H1 (cell line): ENCODE data around the gene VSIG10L2. TPM values are rescaled to one million over a fixed set of nuclear protein-coding genes. Genes with fewer than 3 reads are reported as not detected.

Experiments used
- CTCF ChIA-PET: fragments of 300-600 bp; sonication (Branson Sonifier 250); formaldehyde crosslinking; loops from one replicate; lab custom pipeline; 2021; ENCODE audit not compliant: partially characterized antibody; lab: Charles Lee
- POLR2A ChIA-PET: fragments of 300-600 bp; sonication (Branson Sonifier 250); formaldehyde crosslinking; loops from one replicate; lab custom pipeline; 2021; ENCODE audit warnings: inconsistent platforms; ENCODE audit not compliant: partially characterized antibody; lab: Charles Lee
- DNase-seq, 2 experiments: peaks; one replicate each; pipeline versions ENCODE4 v3.0.0 to v3.0.0-alpha.2; 2010 to 2022; ENCODE audit warnings: low spot score in 2 of 2, low read depth in 1 of 2, mixed read lengths in 1 of 2
- FAIRE-seq: peaks from 2 replicates; lab custom pipeline; 2011; peaks lifted over from hg19 to GRCh38; lab: Jason Lieb, UNC
- H2AFZ ChIP-seq: 2 replicates; pipeline ENCODE4 v1.8.1; 2012; ENCODE audit warnings: low read length, inconsistent platforms
- H2AK5ac ChIP-seq: 2 replicates; pipeline ENCODE4 v1.6.1; 2013; ENCODE audit warnings: low read depth, low read length
- H2BK120ac ChIP-seq: replicated peaks from 2 replicates; pipeline ENCODE3; 2013; ENCODE audit warnings: low read depth, low read length, inconsistent platforms
- H2BK12ac ChIP-seq: 2 replicates; pipeline ENCODE4 v1.6.1; 2013; ENCODE audit warnings: low read depth, low read length
- H2BK15ac ChIP-seq: 2 replicates; pipeline ENCODE4 v1.6.1; 2013; ENCODE audit warnings: low read length
- H2BK20ac ChIP-seq: 2 replicates; pipeline ENCODE4 v1.6.1; 2013; ENCODE audit warnings: low read length
- H2BK5ac ChIP-seq: 2 replicates; pipeline ENCODE4 v1.6.1; 2013; ENCODE audit warnings: low read depth, low read length
- H3K14ac ChIP-seq: 2 replicates; pipeline ENCODE4 v1.6.1; 2013; ENCODE audit warnings: inconsistent platforms; ENCODE audit not compliant: insufficient read length
- H3K18ac ChIP-seq: 2 replicates; pipeline ENCODE4 v1.6.1; 2013; ENCODE audit warnings: low read length; ENCODE audit errors: extremely low read depth
- H3K23ac ChIP-seq: 2 replicates; pipeline ENCODE4 v1.6.1; 2013; ENCODE audit warnings: inconsistent platforms; ENCODE audit not compliant: insufficient read length
- H3K23me2 ChIP-seq: 2 replicates; pipeline ENCODE4 v1.6.1; 2013; ENCODE audit warnings: low read depth, low read length
- H3K27ac ChIP-seq: 2 replicates; pipeline ENCODE4 v1.6.1; 2011; ENCODE audit warnings: low read depth, low read length, inconsistent platforms
- H3K27me3 ChIP-seq, 4 experiments: replicated peaks in 1 of 4; 1 replicate in 1 of 4; 2 replicates in 3 of 4; pipeline versions ENCODE4 v1.6.1 to v1.8.1; 2011 to 2013; ENCODE audit warnings: low read length in 3 of 4, mild to moderate bottlenecking in 3 of 4, inconsistent platforms in 2 of 4, mixed read lengths in 2 of 4, moderate library complexity in 1 of 4; ENCODE audit not compliant: control insufficient read depth in 3 of 4, insufficient read depth in 3 of 4; ENCODE audit errors: extremely low read depth in 1 of 4
- H3K36me3 ChIP-seq, 4 experiments: 2 replicates each; pipeline versions ENCODE4 v1.6.1 to v1.8.1; 2011 to 2013; ENCODE audit warnings: mild to moderate bottlenecking in 4 of 4, low read length in 3 of 4, moderate library complexity in 2 of 4, control low read depth in 1 of 4, inconsistent platforms in 1 of 4; ENCODE audit not compliant: insufficient read depth in 4 of 4, control insufficient read depth in 2 of 4
- H3K4ac ChIP-seq: replicated peaks from 2 replicates; pipeline ENCODE3; 2013; ENCODE audit warnings: low read length, low read depth, mixed read lengths, inconsistent platforms; ENCODE audit not compliant: insufficient read length
- H3K4me1 ChIP-seq, 4 experiments: replicated peaks in 1 of 4; 1 replicate in 1 of 4; 2 replicates in 3 of 4; pipeline versions ENCODE4 v1.6.1 to v1.8.1; 2011 to 2013; ENCODE audit warnings: low read length in 3 of 4, inconsistent platforms in 2 of 4, mixed read lengths in 1 of 4; ENCODE audit not compliant: insufficient read depth in 4 of 4, control insufficient read depth in 3 of 4
- H3K4me2 ChIP-seq, 2 experiments: 2 replicates each; pipeline versions ENCODE4 v1.6.1 to v1.8.1; 2011 to 2013; ENCODE audit warnings: low read depth in 2 of 2, low read length in 2 of 2, control low read depth in 1 of 2, inconsistent platforms in 1 of 2, mild to moderate bottlenecking in 1 of 2; ENCODE audit not compliant: insufficient read depth in 1 of 2
- H3K4me3 ChIP-seq, 4 experiments: fragments of 200-600, 300-600 bp in 1 of 4; sonication (generic), shearing (Covaris generic), sonication (Bioruptor Twin) in 1 of 4; 2 replicates each; pipeline versions ENCODE4 v1.5.1 to v1.8.1; 2011 to 2016; ENCODE audit warnings: low read length in 4 of 4, low read depth in 3 of 4, control low read depth in 2 of 4, inconsistent platforms in 2 of 4, mild to moderate bottlenecking in 2 of 4, mixed read lengths in 1 of 4, moderate library complexity in 1 of 4; ENCODE audit not compliant: insufficient read depth in 2 of 4; ENCODE audit errors: extremely low read depth in 1 of 4
- H3K56ac ChIP-seq: replicated peaks from 2 replicates; pipeline ENCODE3; 2013; ENCODE audit warnings: low read depth, mild to moderate bottlenecking, mixed read lengths, low read length, inconsistent platforms; ENCODE audit not compliant: insufficient read length
- H3K79me1 ChIP-seq: 2 replicates; pipeline ENCODE4 v1.6.1; 2013; ENCODE audit warnings: low read depth, low read length, control low read depth
- H3K79me2 ChIP-seq, 2 experiments: 2 replicates each; pipeline versions ENCODE4 v1.6.1 to v1.8.1; 2012 to 2013; ENCODE audit warnings: low read length in 2 of 2, mild to moderate bottlenecking in 2 of 2, inconsistent platforms in 1 of 2; ENCODE audit not compliant: insufficient read depth in 2 of 2, control insufficient read depth in 1 of 2
- H3K9ac ChIP-seq, 4 experiments: replicated peaks in 1 of 4; 1 replicate in 1 of 4; 2 replicates in 3 of 4; pipeline versions ENCODE4 v1.6.1 to v1.8.1; 2011 to 2013; ENCODE audit warnings: low read depth in 3 of 4, low read length in 3 of 4, control low read depth in 2 of 4, mild to moderate bottlenecking in 2 of 4, moderate library complexity in 2 of 4, inconsistent platforms in 1 of 4; ENCODE audit errors: extremely low read depth in 1 of 4
- H3K9me3 ChIP-seq, 2 experiments: 2 replicates each; pipeline versions ENCODE4 v1.6.1 to v1.8.1; 2012 to 2013; ENCODE audit warnings: mild to moderate bottlenecking in 2 of 2, moderate library complexity in 2 of 2, control low read depth in 1 of 2, inconsistent platforms in 1 of 2, low read depth in 1 of 2, low read length in 1 of 2, mixed read lengths in 1 of 2; ENCODE audit not compliant: insufficient read depth in 2 of 2
- H4K20me1 ChIP-seq, 2 experiments: replicated peaks in 1 of 2; 2 replicates each; pipeline versions ENCODE3 to v1.8.1; 2011 to 2013; ENCODE audit warnings: inconsistent platforms in 2 of 2, low read length in 2 of 2, mild to moderate bottlenecking in 1 of 2; ENCODE audit not compliant: insufficient read depth in 2 of 2, control insufficient read depth in 1 of 2
- H4K5ac ChIP-seq: 2 replicates; pipeline ENCODE4 v1.6.1; 2013; ENCODE audit warnings: low read length, low read depth, mixed read lengths, inconsistent platforms; ENCODE audit not compliant: insufficient read length
- H4K8ac ChIP-seq: 2 replicates; pipeline ENCODE4 v1.8.0; 2013; ENCODE audit warnings: mild to moderate bottlenecking, moderate library complexity, low read length, inconsistent platforms; ENCODE audit not compliant: insufficient read depth; ENCODE audit errors: extremely low read depth
- H4K91ac ChIP-seq: replicated peaks from 2 replicates; pipeline ENCODE3; 2013; ENCODE audit warnings: low read length, mixed read lengths, inconsistent platforms; ENCODE audit not compliant: insufficient read length
- WGBS, 2 experiments: shearing (Covaris generic) in 1 of 2; methylation state at CpG; one replicate each; pipeline versions ENCODE4 v1.1.6 to v1.1.7; 2013 to 2015; ENCODE audit warnings: low lambda C conversion rate in 2 of 2, mixed read lengths in 2 of 2, inconsistent platforms in 1 of 2, low coverage in 1 of 2, missing lambda C conversion rate in 1 of 2; ENCODE audit not compliant: insufficient replicate concordance in 2 of 2, insufficient coverage in 1 of 2, insufficient read length in 1 of 2; ENCODE audit errors: extremely low coverage in 1 of 2, missing lambda C conversion rate in 1 of 2; 5-methylcytosine and 5-hydroxymethylcytosine counted together
- polyA plus RNA-seq, 7 experiments: library from polyadenylated mRNA; depleted of rRNA in 3 of 7; stranded (reverse) in 5 of 7; unstranded in 2 of 7; fragments of >200 nt in 5 of 7; fragments of 200-250 nt in 2 of 7; gene quantifications; 1 replicate in 5 of 7; 2 replicates in 1 of 7; 4 replicates in 1 of 7; pipeline versions ENCODE4 v1.2.1 to v1.2.3, GENCODE V29; 2011 to 2013; ENCODE audit warnings: missing spikeins in 2 of 7, mixed read lengths in 2 of 7
- total RNA-seq: library from RNA; stranded (reverse); fragmentation: NEBNext Ultra II Directional; extraction: Animal tissue kit (Norgen Biotek cat#: 25700); gene quantifications from 2 replicates; pipeline ENCODE4 v1.2.1, GENCODE V29; 2021

The VSIG10L2 gene
- total and polyA plus RNA-seq, 2 of the 8 experiments (the other 6 are each of a cell fraction or from before 2014, with no cell fraction given): not detected

DNA sequence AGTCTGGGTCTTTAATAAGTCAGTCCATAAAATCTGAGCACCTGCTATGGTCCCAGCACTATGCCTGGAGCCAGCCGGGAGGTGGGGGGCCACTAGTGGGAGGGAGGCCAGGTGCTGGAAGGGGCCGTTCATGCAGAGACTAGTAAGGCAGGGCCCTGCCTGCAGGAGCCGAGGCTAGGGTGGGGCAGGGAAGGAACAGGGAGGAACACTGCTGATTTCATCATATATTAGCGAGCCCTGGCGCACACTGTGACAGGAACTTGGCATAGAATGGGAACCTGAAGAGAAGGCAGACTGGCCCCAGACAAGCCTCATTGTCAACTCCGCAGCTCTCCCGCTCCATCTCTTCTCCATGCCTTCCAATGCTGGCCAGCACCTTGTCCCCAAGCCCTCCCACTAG lies 7.1 kb downstream of the VSIG10L2 start:
- WGBS, 2 experiments: 89% methylated on average over 7 of the region's 7 CpGs; no CpG with 5 or more reads in 1 of the 2 experiments
- H4K20me1 ChIP-seq: no peaks in the 10 kb centered on the region
- H3K23me2 ChIP-seq: no peaks in the 10 kb centered on the region
- H3K27me3 ChIP-seq: no peaks in the 10 kb centered on the region
- no peak overlapping the region; the same call in 1 of the 2 replicates for H2BK5ac ChIP-seq
- H3K9ac ChIP-seq: no peak overlapping the region
- no peak overlapping the region for H3K4ac ChIP-seq
- no peak overlapping the region for H2BK12ac ChIP-seq
- no peak overlapping the region for H3K4me2 ChIP-seq
- H3K23ac ChIP-seq: no peak overlapping the region
- H3K56ac ChIP-seq: no peak overlapping the region
- H3K14ac ChIP-seq: no peak overlapping the region
- H4K91ac ChIP-seq: no peak overlapping the region
- H3K4me3 ChIP-seq: no peak overlapping the region
- H3K79me2 ChIP-seq: no peaks in the 10 kb centered on the region
- H2AK5ac ChIP-seq: no peak overlapping the region
- POLR2A ChIA-PET: interaction anchor here (0.7 kb wide), 1 partner anchor 12 kb away, joined by 3 read pairs; no protein-coding TSS in a partner anchor
- FAIRE-seq (no peak), DNase-seq (no peak)
- H4K8ac ChIP-seq: peak overlapping the region; percentile 3; the same call in 1 of the 2 replicates
- peaks cover 0 to 2% (median 0%) of the 10 kb centered on the region in 4 experiments; a peak in 3 of 7 replicates for H3K4me1 ChIP-seq
- H4K5ac ChIP-seq: no peak overlapping the region
- H3K36me3 ChIP-seq: no peaks in the 10 kb centered on the region; a peak in 1 of 8 replicates
- no peak overlapping the region for H3K18ac ChIP-seq
- H3K9me3 ChIP-seq: no peaks in the 10 kb centered on the region
- H2BK20ac ChIP-seq: no peak overlapping the region
- H3K27ac ChIP-seq: no peak overlapping the region
- CTCF ChIA-PET: interaction anchor here (1.0 to 3.8 kb wide), 5 partner anchors 10 to 241 kb away, joined by 3 to 31 read pairs (median 4); no protein-coding TSS in a partner anchor
- no peak overlapping the region for H2AFZ ChIP-seq
- H3K79me1 ChIP-seq: no peaks in the 10 kb centered on the region
- H2BK120ac ChIP-seq: no peak overlapping the region
- H2BK15ac ChIP-seq: no peak overlapping the region
